Activated gamma-delta T cell treated with Interleukin-2 at 50 U/mL for 16 hours (primary cell): ENCODE measurements around the gene ZNF627.
A peak's percentile ranks its signal among the peaks of the same experiment; 100 is the strongest.
"Not testable (repeated sequence)": the region's sequence is repeated elsewhere in the genome, so short reads cannot be mapped to it uniquely, and the experiment has no call there.

Experiments
- DNase-seq: peaks from one replicate; pipeline ENCODE4 v3.0.0-alpha.2; 2020

Gene ZNF627

GRCh38 chr19:11597202-11598102 is at the start of gene ZNF627:
Gene ZNF627, plus strand, starts transcription at chr19:11597483. Its CDS starts 145 bp downstream, at chr19:11597628.
- peak; percentile 97 for DNase-seq

GRCh38 chr19:11547929-11548700 is 49.2 kb upstream of the ZNF627 start:
- DNase-seq = no peak

- no peak for DNase-seq
These were observed 47.8 kb upstream of the ZNF627 start for GRCh38 chr19:11549386-11549953.

DNA sequence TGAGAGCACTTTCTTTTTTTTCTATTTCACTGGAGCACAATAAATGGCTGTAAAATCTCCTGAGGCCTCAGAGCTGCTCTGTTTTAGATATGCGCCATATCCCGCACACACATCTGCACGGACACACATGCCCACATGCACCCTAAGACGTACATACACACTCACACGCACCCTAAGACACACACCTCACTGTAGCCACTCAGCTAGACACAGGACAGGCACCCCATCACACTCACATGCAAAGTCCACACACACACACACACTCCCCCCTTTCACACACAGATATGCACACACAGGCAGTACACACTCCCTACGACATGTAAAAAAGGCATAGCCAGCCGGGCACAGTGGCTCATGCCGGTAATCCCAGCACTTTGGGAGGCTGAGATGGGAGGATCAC is 47.0 kb upstream of the ZNF627 start:
- no peak for DNase-seq

DNA sequence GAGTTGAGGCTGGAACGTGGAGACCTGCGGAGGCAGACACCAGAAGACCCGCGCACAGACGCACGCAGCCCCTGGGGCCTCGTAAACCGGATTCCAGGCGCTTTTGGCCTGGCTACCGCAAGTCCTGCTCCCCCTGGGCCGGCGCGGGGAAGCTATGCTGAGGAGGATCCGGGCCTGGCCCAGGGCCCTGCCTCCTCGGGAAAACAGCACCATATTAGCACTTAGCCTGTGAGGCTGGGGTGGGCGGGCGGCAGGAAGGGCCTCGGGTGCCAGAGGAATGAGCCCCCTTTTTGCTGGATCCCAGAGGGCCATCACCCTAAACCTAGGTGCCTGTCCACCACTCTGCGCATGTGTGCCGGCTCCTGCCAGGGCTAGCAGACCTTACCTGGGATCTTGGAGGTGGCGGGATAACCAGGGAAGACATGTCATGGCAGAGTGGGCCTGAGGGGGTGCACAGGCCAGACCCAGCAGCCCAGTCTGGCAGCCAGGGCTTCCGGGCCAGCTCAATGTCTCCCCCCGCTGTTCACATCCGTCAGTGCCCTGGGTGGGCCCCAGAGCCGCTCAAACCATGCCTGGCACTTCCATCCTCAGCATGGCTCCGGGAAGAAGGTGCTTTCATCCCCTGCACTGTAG is 45.6 kb upstream of the ZNF627 start:
- no peak for DNase-seq

DNA sequence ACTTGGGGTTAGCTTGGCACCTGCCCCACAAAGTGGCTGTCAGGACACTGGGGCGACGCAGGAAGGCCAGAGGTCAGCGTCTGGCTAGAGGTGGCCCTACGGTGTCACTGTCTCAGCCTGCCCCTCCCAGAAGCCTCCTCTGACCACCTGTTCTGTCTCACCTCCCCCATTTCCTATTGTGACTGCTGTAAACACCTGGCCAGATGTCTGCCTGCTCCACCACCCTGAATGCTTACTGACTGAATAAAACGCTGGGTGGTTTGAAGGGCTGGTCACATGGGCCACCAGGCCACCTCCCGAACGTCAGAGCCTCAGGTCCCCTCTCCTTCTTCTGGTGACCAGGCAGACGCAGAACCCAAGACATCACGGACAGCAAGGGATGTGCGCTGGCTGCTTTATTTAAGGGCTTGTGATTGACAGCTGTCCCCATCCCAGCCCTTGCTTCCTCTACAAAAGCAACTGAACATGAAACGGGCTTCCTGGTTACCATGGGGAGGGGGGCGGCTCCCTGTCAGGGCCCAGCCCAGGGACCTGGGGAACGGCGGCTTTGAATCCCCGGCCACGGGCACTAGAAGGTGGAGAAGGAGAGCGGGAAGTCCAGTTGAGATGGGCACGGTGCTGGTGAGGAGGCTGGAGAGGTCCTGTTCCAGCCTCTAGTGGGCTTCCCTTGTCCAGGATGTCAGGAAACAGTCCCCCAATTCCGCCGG is 44.5 kb upstream of the ZNF627 start:
- no peak for DNase-seq

GRCh38 chr19:11554160-11554559 is 43.1 kb upstream of the ZNF627 start:
- no peak for DNase-seq

GRCh38 chr19:11555246-11555645 is 42.0 kb upstream of the ZNF627 start:
- no peak for DNase-seq

DNA sequence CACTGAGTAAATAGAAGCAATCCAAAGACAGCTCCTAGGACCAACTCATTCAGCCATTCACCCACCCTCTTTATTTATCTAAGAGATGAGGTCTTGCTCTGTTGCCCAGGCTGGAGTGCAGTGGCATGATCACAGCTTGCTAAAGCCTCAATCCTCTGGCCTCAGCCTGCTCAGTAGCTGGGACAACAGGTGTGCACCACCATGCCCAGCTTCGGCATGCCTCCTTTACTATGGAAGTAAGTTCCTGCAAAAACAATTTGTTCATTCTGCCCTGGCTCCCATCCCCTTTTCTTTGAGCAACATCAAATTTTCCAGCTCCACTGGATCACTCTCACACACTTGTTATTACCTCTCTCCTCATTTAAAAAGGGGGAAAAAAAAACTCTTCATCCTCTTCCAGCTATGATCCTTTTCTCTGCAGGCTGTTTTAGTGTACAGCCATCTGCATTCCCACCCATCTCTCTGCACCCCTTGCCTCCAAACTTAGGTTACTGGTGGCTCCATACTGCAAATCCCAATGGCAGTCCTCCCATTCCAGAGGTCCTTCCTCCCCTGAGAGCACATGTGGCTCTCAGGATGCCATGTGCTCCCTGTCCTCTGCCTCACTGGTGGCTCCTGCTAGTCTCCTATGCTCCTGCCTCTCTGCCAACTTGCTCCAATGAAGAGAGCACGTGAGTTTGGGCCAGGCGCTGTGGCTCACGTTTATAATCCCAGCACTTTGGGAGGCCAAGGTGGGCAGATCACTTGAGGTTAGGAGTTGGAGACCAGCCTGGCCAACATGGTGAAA is 40.5 kb upstream of the ZNF627 start:
- DNase-seq = no peak

DNA sequence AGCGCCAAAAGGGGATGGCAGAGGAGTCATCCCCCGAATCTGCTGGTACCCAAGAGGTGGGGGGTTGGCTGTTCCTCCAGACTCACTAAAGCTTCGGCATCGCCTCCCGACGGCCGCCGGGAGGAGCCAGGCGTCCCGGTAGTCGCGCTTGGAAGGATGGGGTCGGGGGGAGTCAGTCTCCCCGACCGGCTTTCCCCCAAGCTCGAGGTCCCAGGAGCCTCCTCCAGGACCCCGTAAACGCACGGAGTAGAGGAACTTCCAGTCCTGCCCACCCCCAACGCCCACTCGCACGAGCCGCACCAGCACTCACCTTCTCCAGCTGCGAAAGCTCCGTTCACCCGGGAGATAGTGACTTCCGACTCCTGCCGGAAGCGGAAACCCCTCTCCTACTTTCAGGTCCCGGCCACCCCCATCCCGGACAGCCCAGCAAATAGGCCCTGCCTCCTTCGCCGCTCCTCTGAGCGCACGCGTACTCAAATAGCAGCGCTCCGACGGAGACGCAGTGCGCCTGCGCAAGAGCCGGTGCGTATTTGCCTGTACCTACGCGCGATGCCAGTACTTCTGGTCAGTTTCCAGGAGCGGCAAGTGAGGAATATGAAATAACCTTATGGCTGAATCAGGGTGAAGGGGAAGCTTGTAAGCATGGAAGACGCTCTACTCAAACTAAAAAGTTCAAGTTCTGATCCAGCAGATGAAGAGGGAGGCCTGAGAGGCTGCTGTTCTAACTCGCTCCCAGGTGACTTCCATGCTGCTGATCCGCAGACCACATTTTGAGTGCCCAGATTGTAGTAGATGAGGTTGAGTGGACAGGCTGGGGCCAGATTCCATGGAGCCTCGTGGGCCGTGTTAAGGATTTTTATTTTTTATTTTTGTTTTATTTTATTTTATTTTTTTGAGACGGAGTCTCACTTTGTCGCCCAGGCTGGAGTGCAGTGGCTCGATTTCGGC is 38.1 kb upstream of the ZNF627 start, which contains the start of gene ELOF1:
ELOF1 (minus strand) TSS at position 350 of the 948 bp plus-strand sequence. CDS start 4,883 bp downstream, outside the sequence.
- peak; percentile 96 for DNase-seq

GRCh38 chr19:11560404-11561051 is 36.8 kb upstream of the ZNF627 start:
- peak; percentile 59 for DNase-seq

- DNase-seq = no peak
These were observed 33.8 kb upstream of the ZNF627 start for GRCh38 chr19:11563532-11563931.

GRCh38 chr19:11564082-11564807 is 33.0 kb upstream of the ZNF627 start:
- not testable (repeated sequence) for DNase-seq

DNA sequence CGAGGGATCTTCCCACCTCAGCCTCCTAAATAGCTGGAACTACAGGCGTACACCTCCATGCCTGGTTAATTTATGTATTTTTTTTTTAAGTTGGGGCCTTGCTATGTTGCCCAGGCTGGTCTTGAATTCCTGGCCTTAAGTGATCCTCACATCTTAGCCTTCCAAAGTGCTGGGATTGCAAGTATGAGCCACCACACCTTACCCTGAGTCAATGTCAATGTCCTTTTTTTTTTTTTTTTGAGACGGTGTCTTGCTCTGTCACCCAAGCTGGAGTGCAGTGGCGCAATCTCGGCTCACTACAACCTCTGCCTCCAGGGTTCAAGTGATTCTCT is 31.7 kb upstream of the ZNF627 start:
- DNase-seq = not testable (repeated sequence)

DNA sequence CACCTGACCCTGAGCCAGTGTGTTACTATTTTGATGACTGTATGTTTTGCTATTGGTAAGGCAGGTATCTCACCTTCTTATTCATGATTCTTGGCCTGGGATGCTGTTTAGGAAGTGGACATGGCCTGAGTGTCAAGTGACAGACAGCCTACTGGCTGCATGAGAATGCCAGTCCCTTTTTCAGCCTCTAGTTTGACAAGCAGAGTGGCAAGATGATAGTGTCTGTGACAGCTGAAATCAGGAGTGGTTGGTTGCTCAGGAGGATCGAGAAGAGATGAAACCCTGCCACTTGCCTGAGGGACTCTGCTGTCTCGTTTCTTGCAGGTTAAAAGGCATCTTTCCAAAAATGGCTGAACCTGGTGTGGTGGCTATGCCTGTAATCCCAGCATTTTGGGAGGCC is 31.1 kb upstream of the ZNF627 start:
- no peak for DNase-seq

GRCh38 chr19:11570039-11570462 is 27.2 kb upstream of the ZNF627 start:
- DNase-seq = no peak

DNA sequence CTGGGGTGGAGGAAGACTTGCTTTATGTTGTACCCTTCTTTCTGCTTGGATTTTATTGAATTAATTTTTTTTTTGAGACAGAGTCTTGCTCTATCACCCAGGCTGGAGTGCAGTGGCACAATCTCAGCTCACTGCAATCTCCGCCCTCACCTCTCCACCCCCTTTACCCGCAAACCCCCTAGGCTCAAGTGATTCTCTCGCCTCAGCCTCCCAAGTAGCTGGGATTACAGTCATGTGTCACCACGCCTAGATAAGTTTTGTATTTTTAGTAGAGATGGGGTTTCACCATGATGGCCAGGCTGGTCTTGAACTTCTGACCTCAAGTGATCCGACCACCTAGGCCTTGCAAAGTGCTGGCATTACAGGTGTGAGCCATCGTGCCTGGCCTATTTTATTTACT is 23.9 kb upstream of the ZNF627 start:
- not testable (repeated sequence) for DNase-seq

DNA sequence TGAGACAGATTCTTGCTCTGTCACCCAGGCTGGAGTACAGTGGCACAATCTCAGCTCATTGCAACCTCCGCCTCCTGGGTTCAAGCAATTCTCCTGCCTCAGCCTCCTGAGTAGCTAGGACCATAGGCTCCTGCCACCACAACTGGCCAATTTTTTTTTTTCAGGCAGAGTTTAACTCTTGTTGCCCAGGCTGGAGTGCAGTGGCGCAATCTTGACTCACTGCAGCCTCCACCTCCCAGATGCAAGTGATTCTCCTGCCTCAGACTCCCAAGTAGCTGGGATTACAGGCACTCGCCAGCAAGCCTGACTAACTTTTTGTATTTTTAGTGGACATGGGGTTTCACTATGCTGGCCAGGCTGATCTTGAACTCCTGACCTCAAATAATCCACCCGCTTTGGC is 23.5 kb upstream of the ZNF627 start:
- not testable (repeated sequence) for DNase-seq

DNA sequence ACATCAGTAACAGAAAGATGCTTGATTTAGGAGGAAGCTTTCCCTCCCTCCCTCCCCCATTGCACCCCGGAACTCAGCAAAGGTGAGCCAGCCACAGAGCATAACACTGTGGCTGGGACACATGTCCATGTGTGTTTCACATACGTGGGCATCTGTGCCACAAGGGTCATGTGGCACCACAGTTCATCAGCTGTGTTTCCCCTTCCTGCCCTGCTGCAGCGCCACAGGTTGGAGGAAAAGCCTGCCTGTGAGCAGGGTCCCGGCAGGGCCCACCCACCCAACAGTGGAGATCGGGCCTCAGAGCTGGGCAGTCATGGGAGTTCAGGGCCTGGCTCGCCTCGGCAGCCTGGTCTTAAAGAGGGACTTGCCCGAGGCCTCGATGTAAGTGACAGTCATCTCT is 22.6 kb upstream of the ZNF627 start:
- no peak for DNase-seq
